Chondrocyte (in vitro differentiated cells): ENCODE data around the gene PAPOLB. TPM values are rescaled to one million over a fixed set of nuclear protein-coding genes. Genes with fewer than 3 reads are reported as not detected.

Experiments used
- DNase-seq: peaks from one replicate; pipeline ENCODE4 v3.0.0; 2021; ENCODE audit warnings: mixed read lengths, low spot score
- H3K27ac Mint-ChIP-seq: one replicate; pipeline ENCODE4 v1.8.0; 2021; ENCODE audit warnings: mild to moderate bottlenecking, moderate library complexity, mixed read lengths; ENCODE audit not compliant: unreplicated experiment
- H3K27me3 Mint-ChIP-seq: 2 replicates; pipeline ENCODE4 v1.8.0; 2021; ENCODE audit warnings: low read depth, mixed read lengths
- H3K36me3 Mint-ChIP-seq: 2 replicates; pipeline ENCODE4 v1.8.0; 2021; ENCODE audit warnings: low read depth, mixed read lengths
- H3K4me1 Mint-ChIP-seq: 2 replicates; pipeline ENCODE4 v1.8.0; 2021; ENCODE audit warnings: low read depth, mild to moderate bottlenecking, mixed read lengths
- H3K4me3 Mint-ChIP-seq: one replicate; pipeline ENCODE4 v1.8.0; 2021; ENCODE audit warnings: mild to moderate bottlenecking, moderate library complexity, mixed read lengths; ENCODE audit not compliant: unreplicated experiment
- H3K9me3 Mint-ChIP-seq: 2 replicates; pipeline ENCODE4 v1.8.0; 2021; ENCODE audit warnings: low read depth, mixed read lengths
- total RNA-seq: library from RNA; stranded (reverse); gene quantifications from 3 replicates; pipeline ENCODE4 v1.2.1, GENCODE V29; 2021
- TF ChIP-seq, protein P1 (sequence below): fragments of 200-600 bp; sonication (generic); IDR thresholded peaks from 2 replicates; pipeline ENCODE4 v1.5.0; 2021; ENCODE audit warnings: antibody characterized with exemption, mild to moderate bottlenecking, moderate library complexity

Gene PAPOLB
- total RNA-seq, 1 donor from 2014 or later: 0.05 TPM

- Mint-ChIP-seq H3K4me3 (no peak overlapping the region), H3K9me3 (peaks cover 13% of the 10 kb centered on the region), H3K4me1 (no peaks in the 10 kb centered on the region), H3K27me3 (peaks cover 23% of the 10 kb centered on the region), H3K36me3 (peaks cover 9% of the 10 kb centered on the region), H3K27ac (no peak overlapping the region)
- TF ChIP-seq, protein P1, sequence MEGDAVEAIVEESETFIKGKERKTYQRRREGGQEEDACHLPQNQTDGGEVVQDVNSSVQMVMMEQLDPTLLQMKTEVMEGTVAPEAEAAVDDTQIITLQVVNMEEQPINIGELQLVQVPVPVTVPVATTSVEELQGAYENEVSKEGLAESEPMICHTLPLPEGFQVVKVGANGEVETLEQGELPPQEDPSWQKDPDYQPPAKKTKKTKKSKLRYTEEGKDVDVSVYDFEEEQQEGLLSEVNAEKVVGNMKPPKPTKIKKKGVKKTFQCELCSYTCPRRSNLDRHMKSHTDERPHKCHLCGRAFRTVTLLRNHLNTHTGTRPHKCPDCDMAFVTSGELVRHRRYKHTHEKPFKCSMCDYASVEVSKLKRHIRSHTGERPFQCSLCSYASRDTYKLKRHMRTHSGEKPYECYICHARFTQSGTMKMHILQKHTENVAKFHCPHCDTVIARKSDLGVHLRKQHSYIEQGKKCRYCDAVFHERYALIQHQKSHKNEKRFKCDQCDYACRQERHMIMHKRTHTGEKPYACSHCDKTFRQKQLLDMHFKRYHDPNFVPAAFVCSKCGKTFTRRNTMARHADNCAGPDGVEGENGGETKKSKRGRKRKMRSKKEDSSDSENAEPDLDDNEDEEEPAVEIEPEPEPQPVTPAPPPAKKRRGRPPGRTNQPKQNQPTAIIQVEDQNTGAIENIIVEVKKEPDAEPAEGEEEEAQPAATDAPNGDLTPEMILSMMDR: no peak
- DNase-seq: no peak
Observed at GRCh38 chr7:4861227-4861626, 603 bp downstream of the PAPOLB start.

GRCh38 chr7:4857189-4857588, 4.6 kb downstream of the PAPOLB start:
- DNase-seq: no peak
- TF ChIP-seq, protein P1: no peak
- H3K9me3 Mint-ChIP-seq: peaks cover 6% of the 10 kb centered on the region
- peaks cover 1% of the 10 kb centered on the region for H3K36me3 Mint-ChIP-seq
- no peaks in the 10 kb centered on the region for H3K4me1 Mint-ChIP-seq
- no peak overlapping the region for H3K27ac Mint-ChIP-seq
- no peak overlapping the region for H3K4me3 Mint-ChIP-seq
- H3K27me3 Mint-ChIP-seq: peaks cover 5% of the 10 kb centered on the region

GRCh38 chr7:4856336-4857057, 5.3 kb downstream of the PAPOLB start:
- Mint-ChIP-seq H3K27ac (no peak overlapping the region), H3K9me3 (peaks cover 12% of the 10 kb centered on the region), H3K36me3 (peaks cover 1% of the 10 kb centered on the region), H3K4me3 (no peak overlapping the region), H3K27me3 (peaks cover 5% of the 10 kb centered on the region), H3K4me1 (peaks cover 7% of the 10 kb centered on the region)
- TF ChIP-seq, protein P1: no peak
- no peak for DNase-seq

DNA sequence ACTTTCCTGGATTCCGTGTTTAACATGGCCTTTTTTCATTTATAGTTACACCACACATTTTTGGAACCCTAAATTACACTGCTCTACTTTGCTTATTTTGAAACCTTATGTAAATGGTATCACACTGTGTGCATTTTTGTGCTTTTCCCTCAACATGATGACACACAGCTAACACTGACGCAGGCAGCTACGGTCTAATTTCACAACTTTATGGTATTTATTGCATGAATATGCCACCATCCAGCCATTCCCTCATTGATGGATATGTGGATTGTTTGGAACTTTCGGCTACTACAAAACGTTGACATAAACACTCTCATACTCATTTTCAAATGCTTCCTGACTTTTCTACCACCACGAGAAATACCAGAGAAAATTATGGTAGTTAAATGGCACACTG, 6.9 kb downstream of the PAPOLB start:
- Mint-ChIP-seq H3K27me3 (peaks cover 5% of the 10 kb centered on the region), H3K36me3 (peaks cover 1% of the 10 kb centered on the region), H3K9me3 (peaks cover 17% of the 10 kb centered on the region), H3K4me1 (peaks cover 9% of the 10 kb centered on the region), H3K27ac (no peak overlapping the region), H3K4me3 (no peak overlapping the region)
- TF ChIP-seq, protein P1: no peak
- DNase-seq: no peak

DNA sequence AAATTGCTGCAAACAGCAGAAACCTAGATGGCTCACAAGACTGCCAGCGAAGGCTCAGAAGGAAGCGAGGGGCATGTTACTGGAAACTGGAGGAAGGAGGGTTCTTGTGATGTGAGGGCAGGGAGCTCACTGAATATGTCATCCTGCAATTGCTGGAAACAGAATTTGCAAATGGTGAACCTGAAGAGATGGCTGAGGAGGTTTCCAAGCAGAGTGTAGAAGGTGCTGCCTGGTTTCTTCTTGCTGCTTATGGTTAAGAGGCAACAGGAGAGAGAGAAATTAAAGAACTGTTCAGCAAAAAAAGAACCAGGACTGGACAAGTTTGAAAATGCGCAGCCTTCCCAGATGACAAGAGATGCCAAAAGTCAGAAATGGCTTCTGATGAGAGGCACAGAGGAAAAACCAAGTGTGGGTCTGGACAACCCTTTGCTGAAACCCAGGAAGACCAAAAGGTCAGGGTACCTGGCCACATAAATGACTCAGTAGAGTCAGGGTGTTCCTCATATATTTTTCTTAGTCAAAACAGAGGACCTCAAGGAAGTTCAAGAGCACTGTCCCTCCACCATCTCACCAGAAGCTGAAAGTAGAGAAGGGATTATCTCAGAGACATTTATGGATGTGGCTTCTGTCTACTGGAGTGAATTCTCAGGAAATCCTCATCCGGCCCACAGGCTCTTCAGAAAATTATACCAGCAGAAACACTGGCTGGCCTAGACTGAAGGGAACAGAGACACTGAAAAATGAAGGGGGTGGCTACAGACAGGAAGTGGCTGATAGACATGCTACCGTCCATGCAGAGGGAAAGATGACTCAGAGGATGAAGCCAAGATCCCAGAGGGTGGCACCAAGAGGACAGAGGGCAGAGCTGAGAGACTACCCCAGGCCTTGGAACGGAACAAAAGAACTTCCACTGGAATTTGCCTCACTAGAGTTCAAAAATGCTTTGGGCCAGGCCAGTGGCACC, 10.1 kb downstream of the PAPOLB start:
- no peak for DNase-seq
- TF ChIP-seq, protein P1: no peak
- Mint-ChIP-seq H3K4me1 (peaks cover 11% of the 10 kb centered on the region), H3K9me3 (peaks cover 11% of the 10 kb centered on the region), H3K4me3 (no peak overlapping the region), H3K27me3 (no peaks in the 10 kb centered on the region), H3K27ac (no peak overlapping the region), H3K36me3 (no peaks in the 10 kb centered on the region)
